ENCODE measurements around the gene HSPB7. TPM values are rescaled to one million over a fixed set of nuclear protein-coding genes. Genes with fewer than 3 reads are reported as not detected.

The HSPB7 gene
- total RNA-seq, 2 donors from 2014 or later, result not detected

Other genes with a start within 250 kb of the HSPB7 start
- 1 to 10 TPM; 1.2 to 2.0 TPM for gene UQCRHL, start 210.4 kb downstream of the HSPB7 start, total RNA-seq
- 10 to 100 TPM; 58.6 to 92.4 TPM for gene SPEN, start 170.3 kb downstream of the HSPB7 start, total RNA-seq
- 100 to 1,000 TPM in 1 of 2 donors, 10 to 100 TPM in 1; 75.6 to 102 TPM for gene ZBTB17, start 41.9 kb downstream of the HSPB7 start, total RNA-seq
- gene SRARP, start 13.8 kb downstream of the HSPB7 start, total RNA-seq, result not detected
- under 1 TPM in 1 of 2 donors, not detected in 1; 0.24 TPM for gene CLCNKA, start 4.0 kb upstream of the HSPB7 start, total RNA-seq
- gene CLCNKB, start 25.7 kb upstream of the HSPB7 start, total RNA-seq, result not detected
- not detected for gene FAM131C, start 55.6 kb upstream of the HSPB7 start, total RNA-seq
- not detected for gene EPHA2, start 138.0 kb upstream of the HSPB7 start, total RNA-seq
- gene ARHGEF19, start 194.6 kb upstream of the HSPB7 start, total RNA-seq, result 10 to 100 TPM; 13.0 to 14.0 TPM
- gene CPLANE2, start 219.1 kb upstream of the HSPB7 start, total RNA-seq, result 1 to 10 TPM; 3.2 to 3.8 TPM